B cell (primary cell): ENCODE data around the gene AZIN2. TPM values are rescaled to one million over a fixed set of nuclear protein-coding genes. Genes with fewer than 3 reads are reported as not detected.

ENCODE experiments used
- ATAC-seq: fragments of 200-7000 bp; cut with Tn5 transposase; one replicate; pipeline ENCODE4 v1.10.0; 2021; ENCODE audit warnings: low read depth, mild to moderate bottlenecking, moderate number of reproducible peaks, moderate library complexity
- CTCF ChIA-PET: fragments of 350-600 bp; sonication (Branson Sonifier 250); formaldehyde crosslinking; loops from one replicate; lab custom pipeline; 2021; ENCODE audit warnings: antibody characterized with exemption, inconsistent platforms; lab: Charles Lee
- POLR2A ChIA-PET: fragments of 350-600 bp; sonication (Branson Sonifier 250); formaldehyde crosslinking; loops from one replicate; lab custom pipeline; 2021; ENCODE audit warnings: antibody characterized with exemption; lab: Charles Lee
- DNase-seq: peaks from one replicate; pipeline ENCODE4 v3.0.0; 2013
- H2AFZ ChIP-seq: 2 replicates; pipeline ENCODE4 v1.6.1; 2012; ENCODE audit warnings: mild to moderate bottlenecking, low read depth, low read length; ENCODE audit not compliant: insufficient read depth, poor library complexity, severe bottlenecking
- H3K27ac ChIP-seq, 2 donors: 1 replicate in 1 of 2; 2 replicates in 1 of 2; pipeline ENCODE4 v1.5.1; 2012 to 2013; ENCODE audit warnings: low read length in 2 of 2, mild to moderate bottlenecking in 2 of 2, moderate library complexity in 1 of 2
- H3K27me3 ChIP-seq, 4 experiments: fragments of 200-600 bp in 1 of 4; sonication (generic) in 1 of 4; replicated peaks in 1 of 4; 1 replicate in 2 of 4; 2 replicates in 2 of 4; pipeline versions ENCODE4 v1.6.1 to v1.7.0; 2013 to 2016; ENCODE audit warnings: low read length in 3 of 4, mild to moderate bottlenecking in 2 of 4, mixed read lengths in 1 of 4, moderate library complexity in 1 of 4; ENCODE audit not compliant: insufficient read depth in 4 of 4, control insufficient read depth in 3 of 4; ENCODE audit errors: control extremely low read depth in 1 of 4
- H3K36me3 ChIP-seq, 2 experiments: replicated peaks in 1 of 2; 1 replicate in 1 of 2; 2 replicates in 1 of 2; pipeline versions ENCODE4 v1.6.1 to v1.7.1; 2013; ENCODE audit warnings: low read length in 1 of 2; ENCODE audit not compliant: insufficient read depth in 2 of 2, control insufficient read depth in 1 of 2; ENCODE audit errors: control extremely low read depth in 1 of 2, extremely low read depth in 1 of 2
- H3K4me1 ChIP-seq, 2 donors: fragments of 200-600 bp in 1 of 2; sonication (generic) in 1 of 2; 1 replicate in 1 of 2; 2 replicates in 1 of 2; pipeline versions ENCODE4 v1.5.1 to v1.6.1; 2013 to 2017; ENCODE audit warnings: low read length in 2 of 2; ENCODE audit not compliant: control insufficient read depth in 2 of 2, insufficient read depth in 2 of 2
- H3K4me2 ChIP-seq: replicated peaks from 2 replicates; pipeline ENCODE3; 2012; ENCODE audit warnings: mild to moderate bottlenecking, low read depth, low read length; ENCODE audit not compliant: poor library complexity, severe bottlenecking
- H3K4me3 ChIP-seq, 5 experiments: fragments of 200-600 bp in 1 of 5; sonication (generic) in 1 of 5; 1 replicate in 3 of 5; 2 replicates in 2 of 5; pipeline versions ENCODE4 v1.5.1 to v1.7.0; 2011 to 2016; ENCODE audit warnings: low read length in 4 of 5, mild to moderate bottlenecking in 4 of 5, low read depth in 2 of 5, control low read depth in 1 of 5, moderate library complexity in 1 of 5; ENCODE audit not compliant: insufficient read depth in 1 of 5; ENCODE audit errors: control extremely low read depth in 1 of 5, extremely low read depth in 1 of 5
- H3K79me2 ChIP-seq: fragments of 200-600 bp; sonication (generic); one replicate; pipeline ENCODE4 v1.6.0; 2016; ENCODE audit warnings: low read length; ENCODE audit not compliant: control insufficient read depth, insufficient read depth
- H3K9ac ChIP-seq: fragments of 200-600 bp; sonication (generic); 2 replicates; pipeline ENCODE4 v1.6.1; 2017; ENCODE audit warnings: mild to moderate bottlenecking, low read length, moderate library complexity
- H3K9me3 ChIP-seq, 3 donors: one replicate each; pipeline versions ENCODE4 v1.6.1 to v1.7.1; 2013; ENCODE audit warnings: low read length in 2 of 3; ENCODE audit not compliant: control insufficient read depth in 2 of 3, insufficient read depth in 1 of 3; ENCODE audit errors: control extremely low read depth in 1 of 3
- H4K20me1 ChIP-seq: 2 replicates; pipeline ENCODE4 v1.6.0; 2012; ENCODE audit warnings: mild to moderate bottlenecking, low read length; ENCODE audit not compliant: insufficient read depth, control insufficient read depth, poor library complexity, severe bottlenecking
- H3K27ac Mint-ChIP-seq: one replicate; pipeline ENCODE4 v1.8.0; 2021; ENCODE audit warnings: mixed read lengths
- H3K27me3 Mint-ChIP-seq: one replicate; pipeline ENCODE4 v1.8.0; 2021; ENCODE audit warnings: mixed read lengths
- H3K4me1 Mint-ChIP-seq: one replicate; pipeline ENCODE4 v1.8.0; 2021; ENCODE audit warnings: mixed read lengths
- H3K4me3 Mint-ChIP-seq: one replicate; pipeline ENCODE4 v1.8.0; 2021; ENCODE audit warnings: mixed read lengths
- H3K9me3 Mint-ChIP-seq: one replicate; pipeline ENCODE4 v1.8.0; 2022; ENCODE audit warnings: mixed read lengths; ENCODE audit not compliant: insufficient read depth
- EZH2 ChIP-seq: IDR thresholded peaks from 2 replicates; pipeline ENCODE4 v1.6.1; 2012; ENCODE audit warnings: borderline replicate concordance, low read depth, mild to moderate bottlenecking, moderate library complexity, low read length; ENCODE audit not compliant: insufficient read depth, poor library complexity, severe bottlenecking
- WGBS: methylation state at CpG from one replicate; pipeline ENCODE4 v1.1.5; 2013; ENCODE audit warnings: missing lambda C conversion rate; ENCODE audit not compliant: insufficient coverage; 5-methylcytosine and 5-hydroxymethylcytosine counted together
- intact Hi-C: fragments of 100-400 bp; cut with micrococcal nuclease; formaldehyde crosslinking; loops from one replicate; pipeline ENCODE4 v1.10.0; 2022
- polyA plus RNA-seq: library from polyadenylated mRNA; depleted of rRNA; stranded (reverse); fragments of >200 nt; gene quantifications from 2 replicates; pipeline ENCODE4 v1.2.3, GENCODE V29; 2012
- total RNA-seq, 2 donors: library from RNA; stranded (reverse); fragments of 120-200 nt in 1 of 2; gene quantifications; 1 replicate in 1 of 2; 2 replicates in 1 of 2; pipeline versions ENCODE4 v1.2.3 to v1.2.4, GENCODE V29; 2013 to 2022
- TF ChIP-seq, protein P1 (sequence below): fragments of 200-600 bp; IDR thresholded peaks from one replicate; pipeline ENCODE4 v1.8.0; 2022; ENCODE audit warnings: antibody characterized with exemption, mild to moderate bottlenecking

The AZIN2 gene
- total and polyA plus RNA-seq, 2 donors (not counting 1 experiment from before 2014, with no cell fraction given), result 0.33 to 5.9 TPM

DNA sequence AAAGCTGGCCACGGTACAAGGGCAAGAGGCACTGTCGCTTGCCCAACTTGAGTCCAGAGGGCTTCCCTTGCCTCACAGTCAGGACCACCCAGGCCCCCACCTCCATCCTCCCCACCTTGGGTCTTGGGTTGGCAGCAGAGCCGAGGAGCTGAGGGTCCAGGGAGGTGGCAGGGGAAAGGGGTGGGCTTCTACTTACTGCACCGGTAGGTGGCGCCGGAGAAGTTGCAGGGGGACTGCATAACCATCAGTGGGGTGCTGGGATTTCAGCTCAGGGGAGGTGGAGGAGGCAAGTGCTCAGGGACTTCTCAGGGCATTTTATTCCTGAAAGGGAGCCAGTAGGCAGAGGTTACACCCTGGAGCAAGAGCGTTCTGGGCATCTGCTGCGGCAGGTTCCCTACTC is 56.8 kb downstream of the AZIN2 start:
- Mint-ChIP-seq H3K27ac (no peak overlapping the region), H3K4me3 (no peak overlapping the region), H3K9me3 (no peaks in the 10 kb centered on the region), H3K4me1 (no peaks in the 10 kb centered on the region), H3K27me3 (no peaks in the 10 kb centered on the region)
- ChIA-PET CTCF (interaction anchor here (0.6 to 1.3 kb wide), 8 partner anchors 10 to 867 kb away, joined by 3 to 6 read pairs (median 3); partner anchors contain the start of gene TRIM62), POLR2A (no interaction called here)
- H3K36me3 ChIP-seq, result no peaks in the 10 kb centered on the region
- WGBS, result 55% methylated on average over 5 of the region's 8 CpGs
- H3K9me3 ChIP-seq, result no peaks in the 10 kb centered on the region
- no peak overlapping the region for H3K4me3 ChIP-seq
- no peak overlapping the region for H3K9ac ChIP-seq
- no peak overlapping the region for H3K4me2 ChIP-seq
- no peaks in the 10 kb centered on the region for H3K4me1 ChIP-seq
- no peak for TF ChIP-seq EZH2
- TF ChIP-seq, protein P1, sequence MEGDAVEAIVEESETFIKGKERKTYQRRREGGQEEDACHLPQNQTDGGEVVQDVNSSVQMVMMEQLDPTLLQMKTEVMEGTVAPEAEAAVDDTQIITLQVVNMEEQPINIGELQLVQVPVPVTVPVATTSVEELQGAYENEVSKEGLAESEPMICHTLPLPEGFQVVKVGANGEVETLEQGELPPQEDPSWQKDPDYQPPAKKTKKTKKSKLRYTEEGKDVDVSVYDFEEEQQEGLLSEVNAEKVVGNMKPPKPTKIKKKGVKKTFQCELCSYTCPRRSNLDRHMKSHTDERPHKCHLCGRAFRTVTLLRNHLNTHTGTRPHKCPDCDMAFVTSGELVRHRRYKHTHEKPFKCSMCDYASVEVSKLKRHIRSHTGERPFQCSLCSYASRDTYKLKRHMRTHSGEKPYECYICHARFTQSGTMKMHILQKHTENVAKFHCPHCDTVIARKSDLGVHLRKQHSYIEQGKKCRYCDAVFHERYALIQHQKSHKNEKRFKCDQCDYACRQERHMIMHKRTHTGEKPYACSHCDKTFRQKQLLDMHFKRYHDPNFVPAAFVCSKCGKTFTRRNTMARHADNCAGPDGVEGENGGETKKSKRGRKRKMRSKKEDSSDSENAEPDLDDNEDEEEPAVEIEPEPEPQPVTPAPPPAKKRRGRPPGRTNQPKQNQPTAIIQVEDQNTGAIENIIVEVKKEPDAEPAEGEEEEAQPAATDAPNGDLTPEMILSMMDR, result peak; percentile 36
- H3K27me3 ChIP-seq, result no peaks in the 10 kb centered on the region
- intact Hi-C loops, result no loop called here
- H4K20me1 ChIP-seq, result no peaks in the 10 kb centered on the region
- no peak overlapping the region for H3K27ac ChIP-seq
- DNase-seq (peak; percentile 44), ATAC-seq (no peak)
- H2AFZ ChIP-seq, result no peak overlapping the region
- no peaks in the 10 kb centered on the region for H3K79me2 ChIP-seq

DNA sequence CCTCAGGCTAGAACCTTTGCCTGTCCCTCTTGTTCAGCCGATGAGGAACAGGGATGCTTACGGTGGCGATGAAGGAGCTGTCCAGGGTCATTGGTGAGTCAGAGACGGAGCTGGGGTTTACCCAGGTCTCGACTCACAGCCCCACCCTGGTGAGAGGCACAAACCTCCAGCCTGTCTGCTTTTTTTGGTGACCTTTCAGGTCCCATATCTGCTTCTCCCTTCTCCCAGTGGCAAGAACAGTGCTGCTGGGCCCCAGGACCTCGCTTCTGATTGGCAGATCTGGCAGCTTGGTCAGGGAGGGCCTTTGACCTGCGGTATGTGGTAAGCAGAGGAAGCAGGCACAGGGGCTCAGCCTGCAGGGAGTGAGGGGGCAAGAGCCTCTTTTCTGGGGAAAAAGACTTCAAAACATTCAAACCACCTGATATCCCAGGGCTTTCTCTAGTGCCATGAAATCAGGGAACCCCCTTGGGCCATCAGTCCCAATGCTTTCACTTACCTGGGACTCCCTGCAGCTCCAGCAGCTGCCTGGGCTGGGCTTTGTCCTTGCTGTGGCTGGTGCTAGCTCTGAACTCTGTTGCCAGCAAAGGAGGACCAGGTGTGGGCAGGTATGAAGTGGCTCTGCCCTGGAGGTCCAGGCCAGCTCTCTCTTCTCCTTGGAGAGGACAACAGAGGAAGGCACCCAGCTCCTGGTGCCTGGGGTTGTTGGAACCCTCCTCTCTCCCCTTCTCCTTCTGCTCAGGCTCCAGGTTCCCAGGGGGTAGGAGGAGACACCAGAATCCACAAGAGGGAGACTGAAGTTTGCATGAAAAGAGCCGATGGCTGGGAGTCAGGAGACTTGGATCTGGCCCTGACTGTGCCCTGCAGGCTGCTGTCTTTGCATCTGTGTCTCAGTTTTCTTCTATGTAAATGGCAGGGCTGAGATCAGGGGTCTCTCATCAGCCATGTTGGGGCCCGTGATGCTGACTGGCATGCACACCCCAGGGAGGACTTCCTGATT is 59.5 kb downstream of the AZIN2 start:
- ChIA-PET POLR2A (interaction anchor here (0.6 kb wide), 1 partner anchor 24 kb away, joined by 3 read pairs; no protein-coding TSS in a partner anchor), CTCF (no interaction called here)
- H3K27ac ChIP-seq, result no peak overlapping the region
- peaks cover 0 to 7% of the 10 kb centered on the region in 2 experiments for H3K36me3 ChIP-seq
- H4K20me1 ChIP-seq, result peaks cover 4% of the 10 kb centered on the region
- ATAC-seq (no peak), DNase-seq (no peak)
- Mint-ChIP-seq H3K27ac (no peak overlapping the region), H3K4me1 (no peaks in the 10 kb centered on the region), H3K9me3 (no peaks in the 10 kb centered on the region), H3K4me3 (no peak overlapping the region), H3K27me3 (no peaks in the 10 kb centered on the region)
- H3K79me2 ChIP-seq, result no peaks in the 10 kb centered on the region
- H3K4me2 ChIP-seq, result no peak overlapping the region
- intact Hi-C loops, result no loop called here
- no peak overlapping the region for H3K9ac ChIP-seq
- H3K27me3 ChIP-seq, result no peaks in the 10 kb centered on the region
- 77% methylated on average over 4 of the region's 9 CpGs for WGBS
- no peak for TF ChIP-seq EZH2
- TF ChIP-seq, protein P1, result no peak
- H3K4me1 ChIP-seq, result no peaks in the 10 kb centered on the region
- H3K9me3 ChIP-seq, result no peaks in the 10 kb centered on the region
- no peak overlapping the region for H2AFZ ChIP-seq
- H3K4me3 ChIP-seq, result no peak overlapping the region
